A549 (cell line): ENCODE data around the gene MSANTD3.

ENCODE experiments used
- BHLHE40 ChIP-seq: IDR thresholded peaks from 2 replicates; pipeline ENCODE4 v1.6.1; 2012; ENCODE audit warnings: low read depth, low read length, inconsistent platforms
- CBX8 ChIP-seq: fragments of 200-600 bp; sonication (generic); IDR thresholded peaks from 2 replicates; pipeline ENCODE4 v1.6.1; 2016
- CTCF ChIP-seq: fragments of >200 bp; sonication (Bioruptor Twin); formaldehyde crosslinking; IDR thresholded peaks from 3 replicates; pipeline ENCODE4 v1.5.1; 2016
- JUN ChIP-seq, 2 experiments: fragments of >200 bp; sonication (Bioruptor Twin); formaldehyde crosslinking; IDR thresholded peaks; 2 replicates in 1 of 2; 3 replicates in 1 of 2; pipeline ENCODE4 v1.6.1; 2016 to 2017
- MAFK ChIP-seq: fragments of 450-650 bp; IDR thresholded peaks from 2 replicates; pipeline ENCODE4 v1.6.1; 2014; ENCODE audit not compliant: partially characterized antibody
- NR3C1 ChIP-seq: fragments of >200 bp; sonication (Bioruptor Twin); formaldehyde crosslinking; IDR thresholded peaks from 3 replicates; pipeline ENCODE4 v1.6.1; 2017
- PBX3 ChIP-seq: IDR thresholded peaks from 2 replicates; pipeline ENCODE4 v1.6.1; 2012
- POLR2A ChIP-seq: IDR thresholded peaks from 2 replicates; pipeline ENCODE4 v1.6.1; 2012; ENCODE audit warnings: mild to moderate bottlenecking, low read length
- RAD21 ChIP-seq, 2 experiments: fragments of >200 bp in 1 of 2; sonication (Bioruptor Twin) in 1 of 2; formaldehyde crosslinking in 1 of 2; IDR thresholded peaks in 1 of 2; conservative IDR thresholded peaks in 1 of 2; 2 replicates in 1 of 2; 3 replicates in 1 of 2; pipeline ENCODE4 v1.6.1; 2012 to 2018; ENCODE audit warnings: inconsistent platforms in 1 of 2
- ZFP36 ChIP-seq: fragments of 450-650 bp; IDR thresholded peaks from 2 replicates; pipeline ENCODE4 v1.6.1; 2014; ENCODE audit warnings: borderline replicate concordance; ENCODE audit not compliant: partially characterized antibody

- TF ChIP-seq POLR2A (no peak), CTCF (no peak), CBX8 (no peak), BHLHE40 (no peak), PBX3 (no peak), MAFK (no peak), RAD21 (conservative IDR thresholded peaks at IDR 0.05 in 1 of 2, IDR thresholded peaks at IDR 0.05 in 1 of 2) (no peak), ZFP36 (no peak), NR3C1 (no peak), JUN (IDR thresholded peaks at IDR 0.05) (no peak)
Measured at GRCh38 chr9:100449420-100449819, 22.5 kb downstream of the MSANTD3 start.
